Fibroblast of lung (primary cell): ENCODE results near the gene C2CD4A. TPM values are rescaled to one million over a fixed set of nuclear protein-coding genes. Genes with fewer than 3 reads are reported as not detected.

Source experiments
- DNase-seq, 2 donors: peaks; one replicate each; pipeline versions ENCODE4 v3.0.0 to v3.0.0-alpha.2; 2010; ENCODE audit warnings: low read depth in 2 of 2
- H2AFZ ChIP-seq: 2 replicates; pipeline ENCODE4 v1.5.1; 2012; ENCODE audit warnings: low read length, control low read depth, inconsistent platforms
- H3K27ac ChIP-seq: 2 replicates; pipeline ENCODE4 v1.5.1; 2011; ENCODE audit warnings: low read length, control low read depth; ENCODE audit not compliant: insufficient read depth
- H3K27me3 ChIP-seq: 2 replicates; pipeline ENCODE4 v1.5.1; 2011; ENCODE audit warnings: mild to moderate bottlenecking, low read length; ENCODE audit not compliant: control insufficient read depth, insufficient read depth
- H3K36me3 ChIP-seq: 2 replicates; pipeline ENCODE4 v1.5.1; 2011; ENCODE audit warnings: low read length; ENCODE audit not compliant: control insufficient read depth, insufficient read depth
- H3K4me1 ChIP-seq: 2 replicates; pipeline ENCODE4 v1.5.1; 2011; ENCODE audit warnings: low read length; ENCODE audit not compliant: control insufficient read depth, insufficient read depth; ENCODE audit errors: extremely low read depth
- H3K4me2 ChIP-seq: 2 replicates; pipeline ENCODE4 v1.5.1; 2011; ENCODE audit warnings: low read length, control low read depth; ENCODE audit not compliant: insufficient read depth; ENCODE audit errors: extremely low read depth
- H3K4me3 ChIP-seq, 4 experiments: fragments of 200-600 bp in 1 of 4; sonication (generic) in 1 of 4; replicated peaks in 1 of 4; 2 replicates each; pipeline ENCODE4 v1.5.1; 2011 to 2016; ENCODE audit warnings: low read length in 4 of 4, low read depth in 3 of 4, mild to moderate bottlenecking in 3 of 4, control low read depth in 2 of 4, inconsistent platforms in 1 of 4, mixed read lengths in 1 of 4; ENCODE audit not compliant: insufficient read depth in 1 of 4; ENCODE audit errors: control extremely low read depth in 1 of 4
- H3K79me2 ChIP-seq: 2 replicates; pipeline ENCODE4 v1.5.1; 2012; ENCODE audit warnings: mild to moderate bottlenecking, low read length, inconsistent platforms; ENCODE audit not compliant: control insufficient read depth, insufficient read depth
- H3K9ac ChIP-seq: 2 replicates; pipeline ENCODE4 v1.5.1; 2011; ENCODE audit warnings: mild to moderate bottlenecking, low read length, control low read depth; ENCODE audit not compliant: insufficient read depth
- H3K9me3 ChIP-seq: 2 replicates; pipeline ENCODE4 v1.5.1; 2012; ENCODE audit warnings: low read depth, low read length; ENCODE audit not compliant: control insufficient read depth, insufficient read depth
- H4K20me1 ChIP-seq: 2 replicates; pipeline ENCODE4 v1.5.1; 2011; ENCODE audit warnings: low read length; ENCODE audit not compliant: control insufficient read depth, insufficient read depth; ENCODE audit errors: extremely low read depth
- EZH2 ChIP-seq: IDR thresholded peaks from 2 replicates; pipeline ENCODE4 v1.5.1; 2012; ENCODE audit warnings: low read length, control low read depth, mild to moderate bottlenecking; ENCODE audit errors: missing control alignments
- polyA plus RNA-seq, 2 donors: library from polyadenylated mRNA; depleted of rRNA in 1 of 2; stranded (reverse) in 1 of 2; unstranded in 1 of 2; fragments of >200 nt; gene quantifications; 2 replicates each; pipeline ENCODE4 v1.2.1, GENCODE V29; 2011 to 2012; ENCODE audit warnings: missing spikeins in 1 of 2
- total RNA-seq: library from RNA; depleted of rRNA; stranded (reverse); fragments of >200 nt; gene quantifications from 2 replicates; pipeline ENCODE4 v1.2.1, GENCODE V29; 2014
- TF ChIP-seq, protein P1 (sequence below), 2 donors: IDR thresholded peaks in 1 of 2; conservative IDR thresholded peaks in 1 of 2; 1 replicate in 1 of 2; 2 replicates in 1 of 2; pipeline ENCODE4 v1.5.1; 2011 to 2012; ENCODE audit warnings: low read length in 2 of 2, control low read depth in 1 of 2, inconsistent platforms in 1 of 2, low read depth in 1 of 2, mild to moderate bottlenecking in 1 of 2

The C2CD4A gene
- total and polyA plus RNA-seq, 2 donors (not counting 1 experiment from before 2014, with no cell fraction given): not detected

DNA sequence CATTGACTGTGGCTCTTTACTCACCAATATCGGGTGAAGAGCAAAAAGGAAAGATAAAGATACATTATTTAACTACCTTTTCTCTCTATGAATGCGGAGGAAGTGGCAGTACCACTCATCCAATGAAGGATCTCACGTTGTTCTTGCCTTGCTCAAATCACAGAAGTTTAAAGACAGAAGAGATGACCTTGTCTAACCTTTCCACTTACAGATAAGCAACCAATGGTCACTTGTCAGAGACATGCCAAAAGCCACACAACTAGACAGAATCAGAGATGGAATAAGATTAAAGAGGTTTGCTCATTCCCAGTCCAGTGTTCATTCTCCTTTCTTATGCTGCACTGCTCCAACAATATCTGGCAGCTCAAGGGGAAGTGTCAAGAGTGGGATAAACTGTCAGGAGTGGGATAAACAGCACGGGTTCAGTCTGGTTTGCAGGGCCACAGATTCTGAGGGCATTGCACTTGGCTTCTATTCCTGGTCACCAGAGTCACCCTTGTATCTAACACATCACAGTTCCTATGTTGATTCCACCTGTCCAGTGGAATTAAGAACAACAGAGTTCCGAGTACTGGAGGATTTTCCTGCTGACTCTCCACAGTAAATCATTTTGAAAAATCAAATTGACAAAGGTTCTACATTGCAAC is 13.2 kb upstream of the C2CD4A start:
- H4K20me1 ChIP-seq: no peaks in the 10 kb centered on the region
- no peak overlapping the region for H3K27ac ChIP-seq
- no peak overlapping the region for H3K9ac ChIP-seq
- H3K36me3 ChIP-seq: no peaks in the 10 kb centered on the region
- H3K4me2 ChIP-seq: no peak overlapping the region
- H3K4me1 ChIP-seq: no peaks in the 10 kb centered on the region
- no peaks in the 10 kb centered on the region for H3K27me3 ChIP-seq
- no peak for DNase-seq
- peaks cover 23% of the 10 kb centered on the region for H3K79me2 ChIP-seq
- H2AFZ ChIP-seq: no peak overlapping the region
- H3K9me3 ChIP-seq: no peaks in the 10 kb centered on the region
- no peak overlapping the region for H3K4me3 ChIP-seq
- TF ChIP-seq EZH2: no peak
- TF ChIP-seq, protein P1, sequence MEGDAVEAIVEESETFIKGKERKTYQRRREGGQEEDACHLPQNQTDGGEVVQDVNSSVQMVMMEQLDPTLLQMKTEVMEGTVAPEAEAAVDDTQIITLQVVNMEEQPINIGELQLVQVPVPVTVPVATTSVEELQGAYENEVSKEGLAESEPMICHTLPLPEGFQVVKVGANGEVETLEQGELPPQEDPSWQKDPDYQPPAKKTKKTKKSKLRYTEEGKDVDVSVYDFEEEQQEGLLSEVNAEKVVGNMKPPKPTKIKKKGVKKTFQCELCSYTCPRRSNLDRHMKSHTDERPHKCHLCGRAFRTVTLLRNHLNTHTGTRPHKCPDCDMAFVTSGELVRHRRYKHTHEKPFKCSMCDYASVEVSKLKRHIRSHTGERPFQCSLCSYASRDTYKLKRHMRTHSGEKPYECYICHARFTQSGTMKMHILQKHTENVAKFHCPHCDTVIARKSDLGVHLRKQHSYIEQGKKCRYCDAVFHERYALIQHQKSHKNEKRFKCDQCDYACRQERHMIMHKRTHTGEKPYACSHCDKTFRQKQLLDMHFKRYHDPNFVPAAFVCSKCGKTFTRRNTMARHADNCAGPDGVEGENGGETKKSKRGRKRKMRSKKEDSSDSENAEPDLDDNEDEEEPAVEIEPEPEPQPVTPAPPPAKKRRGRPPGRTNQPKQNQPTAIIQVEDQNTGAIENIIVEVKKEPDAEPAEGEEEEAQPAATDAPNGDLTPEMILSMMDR (conservative IDR thresholded peaks at IDR 0.05 in 1 of 2, IDR thresholded peaks at IDR 0.05 in 1 of 2; ENCODE audit: low read depth in 1 of 2, low read length in 2 of 2): no peak

DNA sequence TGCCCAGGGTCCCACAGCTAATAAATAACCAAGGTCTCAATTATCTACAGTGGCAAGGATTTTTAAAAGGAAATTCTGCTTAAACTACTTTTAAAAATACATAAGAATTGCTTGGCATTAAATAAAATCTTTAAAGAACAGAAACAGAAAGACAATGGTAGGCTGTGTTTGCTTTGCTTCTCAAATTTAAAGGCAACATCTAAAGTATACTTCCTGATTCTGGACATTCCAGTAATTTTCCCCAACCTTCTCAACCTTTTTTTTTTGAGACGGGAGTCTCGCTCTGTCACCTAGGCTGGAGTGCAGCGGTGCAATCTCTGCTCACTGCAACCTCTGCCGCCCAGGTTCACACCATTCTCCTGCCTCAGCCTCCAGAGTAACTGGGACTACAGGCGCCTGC is 11.8 kb upstream of the C2CD4A start:
- Histone ChIP-seq H3K27me3 (no peaks in the 10 kb centered on the region), H2AFZ (no peak overlapping the region), H3K9me3 (no peaks in the 10 kb centered on the region), H4K20me1 (no peaks in the 10 kb centered on the region), H3K9ac (no peak overlapping the region), H3K27ac (no peak overlapping the region), H3K4me1 (no peaks in the 10 kb centered on the region), H3K4me2 (no peak overlapping the region), H3K36me3 (no peaks in the 10 kb centered on the region), H3K4me3 (no peak overlapping the region), H3K79me2 (peaks cover 36% of the 10 kb centered on the region)
- no peak for DNase-seq
- TF ChIP-seq, protein P1 (conservative IDR thresholded peaks at IDR 0.05 in 1 of 2, IDR thresholded peaks at IDR 0.05 in 1 of 2; ENCODE audit: low read depth in 1 of 2, low read length in 2 of 2): no peak
- TF ChIP-seq EZH2: no peak

DNA sequence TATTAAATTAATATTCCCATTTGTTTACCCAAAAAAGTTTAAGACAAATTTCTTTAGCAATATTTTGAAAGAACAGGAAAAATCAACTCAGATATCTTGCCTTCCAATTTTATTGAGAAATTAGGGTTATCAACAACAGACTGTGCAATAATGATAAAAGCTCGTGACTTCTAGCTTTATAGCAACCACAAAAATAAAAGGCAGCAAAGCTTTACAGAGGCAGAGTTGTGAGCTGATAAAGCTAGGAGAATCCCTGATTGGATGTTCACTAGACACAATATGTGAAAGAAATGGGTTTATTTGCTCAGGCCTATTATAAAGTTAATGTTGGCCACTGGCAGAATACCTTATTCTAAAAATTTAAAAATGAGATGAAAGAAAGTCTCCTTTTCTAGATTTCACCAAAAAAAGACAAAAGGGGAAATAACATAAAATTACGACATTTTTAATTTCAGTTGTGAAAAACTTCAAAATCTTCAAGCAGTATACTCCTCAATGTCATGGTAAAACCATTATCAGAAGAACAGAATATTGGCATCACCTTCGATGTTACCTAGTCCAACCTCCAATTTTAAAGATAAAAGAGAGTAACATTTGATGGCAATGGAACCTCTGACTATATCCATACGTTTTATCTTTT is 9.3 kb upstream of the C2CD4A start:
- H2AFZ ChIP-seq: no peak overlapping the region
- H3K36me3 ChIP-seq: no peaks in the 10 kb centered on the region
- H3K9me3 ChIP-seq: no peaks in the 10 kb centered on the region
- TF ChIP-seq, protein P1 (conservative IDR thresholded peaks at IDR 0.05 in 1 of 2, IDR thresholded peaks at IDR 0.05 in 1 of 2; ENCODE audit: low read depth in 1 of 2, low read length in 2 of 2): no peak
- TF ChIP-seq EZH2: no peak
- H4K20me1 ChIP-seq: no peaks in the 10 kb centered on the region
- H3K79me2 ChIP-seq: peaks cover 37% of the 10 kb centered on the region
- no peak overlapping the region for H3K9ac ChIP-seq
- H3K4me3 ChIP-seq: no peak overlapping the region
- no peak for DNase-seq
- peaks cover 2% of the 10 kb centered on the region for H3K27me3 ChIP-seq
- no peak overlapping the region for H3K4me2 ChIP-seq
- no peaks in the 10 kb centered on the region for H3K4me1 ChIP-seq
- H3K27ac ChIP-seq: no peak overlapping the region
